PFSK-1 (cell line): Measurements from ENCODE around the gene PPM1H.

ENCODE experiments used
- FOXP2 ChIP-seq: optimal IDR thresholded peaks from 2 replicates; pipeline ENCODE3; 2011; ENCODE audit warnings: borderline replicate concordance, control low read depth, inconsistent platforms; ENCODE audit not compliant: insufficient read depth; ENCODE audit errors: extremely low read length, extremely low read depth
- POLR2AphosphoS5 ChIP-seq: IDR thresholded peaks from 2 replicates; pipeline ENCODE4 v1.6.1; 2012; ENCODE audit warnings: low read depth, mild to moderate bottlenecking, control low read depth, low read length, moderate library complexity
- SIN3A ChIP-seq: IDR thresholded peaks from 2 replicates; pipeline ENCODE4 v1.6.1; 2012; ENCODE audit warnings: mild to moderate bottlenecking, low read length, moderate library complexity, borderline replicate concordance; ENCODE audit not compliant: insufficient read depth
- TAF1 ChIP-seq: IDR thresholded peaks from 2 replicates; pipeline ENCODE4 v1.6.1; 2012; ENCODE audit warnings: low read length, control low read depth, borderline replicate concordance; ENCODE audit not compliant: insufficient read depth
- TF ChIP-seq, protein P1 (sequence below), 2 experiments: IDR thresholded peaks; 2 replicates each; pipeline versions ENCODE4 v1.6.1 to v1.8.0; 2011 to 2012; ENCODE audit warnings: low read depth in 2 of 2, low read length in 2 of 2, control low read depth in 1 of 2, inconsistent platforms in 1 of 2, mild to moderate bottlenecking in 1 of 2, moderate library complexity in 1 of 2; ENCODE audit not compliant: insufficient read depth in 1 of 2

The PPM1H gene

DNA sequence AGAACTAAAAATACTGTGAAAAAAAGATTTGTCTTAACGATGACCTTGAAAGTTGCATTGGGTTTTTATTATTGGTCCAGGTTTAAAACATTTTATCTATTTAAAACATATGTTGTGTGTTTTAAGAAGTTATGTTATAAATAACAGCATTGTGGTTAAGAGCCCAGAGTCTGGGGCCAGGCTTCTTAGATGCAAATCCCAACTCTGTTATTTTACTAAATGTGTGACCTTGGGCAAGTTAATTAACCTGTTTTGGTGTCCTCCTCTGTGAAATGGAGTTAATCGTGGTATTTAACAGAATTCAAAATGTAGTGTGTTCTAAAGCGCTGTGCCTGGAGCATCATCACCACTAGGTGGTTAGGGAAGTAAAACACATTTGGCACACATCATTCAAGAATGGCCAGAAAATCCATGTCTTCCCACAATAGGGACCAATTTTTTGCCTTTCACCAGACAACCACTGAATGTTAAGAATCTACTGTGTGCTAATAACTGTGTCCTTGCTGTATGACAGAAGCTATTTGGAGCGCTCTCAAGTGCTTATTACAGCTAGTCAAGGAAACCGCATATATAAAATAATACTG is 335.0 kb downstream of the PPM1H start:
- TF ChIP-seq FOXP2 (no peak), POLR2AphosphoS5 (no peak)

DNA sequence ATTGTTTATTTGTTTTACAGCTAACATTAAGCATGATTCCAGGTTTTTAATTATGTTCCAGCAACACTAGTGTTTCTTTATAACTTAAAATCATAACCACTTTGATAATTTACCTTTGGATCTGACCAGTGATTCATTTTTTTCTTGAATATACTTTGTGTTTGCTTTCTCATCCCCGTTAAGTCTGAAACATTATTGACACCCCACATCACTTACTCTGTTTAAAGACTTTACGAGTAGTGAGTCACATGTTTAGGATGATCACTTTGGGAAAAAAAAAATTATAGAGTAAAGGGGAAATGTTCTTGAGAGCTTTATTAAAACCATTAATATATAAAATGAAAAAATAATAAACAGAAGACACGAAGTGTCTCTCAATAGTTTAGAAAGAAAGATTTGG is 336.1 kb downstream of the PPM1H start:
- TF ChIP-seq POLR2AphosphoS5, result no peak
- TF ChIP-seq, protein P1, sequence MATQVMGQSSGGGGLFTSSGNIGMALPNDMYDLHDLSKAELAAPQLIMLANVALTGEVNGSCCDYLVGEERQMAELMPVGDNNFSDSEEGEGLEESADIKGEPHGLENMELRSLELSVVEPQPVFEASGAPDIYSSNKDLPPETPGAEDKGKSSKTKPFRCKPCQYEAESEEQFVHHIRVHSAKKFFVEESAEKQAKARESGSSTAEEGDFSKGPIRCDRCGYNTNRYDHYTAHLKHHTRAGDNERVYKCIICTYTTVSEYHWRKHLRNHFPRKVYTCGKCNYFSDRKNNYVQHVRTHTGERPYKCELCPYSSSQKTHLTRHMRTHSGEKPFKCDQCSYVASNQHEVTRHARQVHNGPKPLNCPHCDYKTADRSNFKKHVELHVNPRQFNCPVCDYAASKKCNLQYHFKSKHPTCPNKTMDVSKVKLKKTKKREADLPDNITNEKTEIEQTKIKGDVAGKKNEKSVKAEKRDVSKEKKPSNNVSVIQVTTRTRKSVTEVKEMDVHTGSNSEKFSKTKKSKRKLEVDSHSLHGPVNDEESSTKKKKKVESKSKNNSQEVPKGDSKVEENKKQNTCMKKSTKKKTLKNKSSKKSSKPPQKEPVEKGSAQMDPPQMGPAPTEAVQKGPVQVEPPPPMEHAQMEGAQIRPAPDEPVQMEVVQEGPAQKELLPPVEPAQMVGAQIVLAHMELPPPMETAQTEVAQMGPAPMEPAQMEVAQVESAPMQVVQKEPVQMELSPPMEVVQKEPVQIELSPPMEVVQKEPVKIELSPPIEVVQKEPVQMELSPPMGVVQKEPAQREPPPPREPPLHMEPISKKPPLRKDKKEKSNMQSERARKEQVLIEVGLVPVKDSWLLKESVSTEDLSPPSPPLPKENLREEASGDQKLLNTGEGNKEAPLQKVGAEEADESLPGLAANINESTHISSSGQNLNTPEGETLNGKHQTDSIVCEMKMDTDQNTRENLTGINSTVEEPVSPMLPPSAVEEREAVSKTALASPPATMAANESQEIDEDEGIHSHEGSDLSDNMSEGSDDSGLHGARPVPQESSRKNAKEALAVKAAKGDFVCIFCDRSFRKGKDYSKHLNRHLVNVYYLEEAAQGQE (IDR thresholded peaks at IDR 0.05; ENCODE audit: insufficient read depth in 1 of 2, low read depth in 2 of 2, low read length in 2 of 2), result no peak
- no peak for TF ChIP-seq SIN3A
- TF ChIP-seq TAF1, result no peak
- no peak for TF ChIP-seq FOXP2

DNA sequence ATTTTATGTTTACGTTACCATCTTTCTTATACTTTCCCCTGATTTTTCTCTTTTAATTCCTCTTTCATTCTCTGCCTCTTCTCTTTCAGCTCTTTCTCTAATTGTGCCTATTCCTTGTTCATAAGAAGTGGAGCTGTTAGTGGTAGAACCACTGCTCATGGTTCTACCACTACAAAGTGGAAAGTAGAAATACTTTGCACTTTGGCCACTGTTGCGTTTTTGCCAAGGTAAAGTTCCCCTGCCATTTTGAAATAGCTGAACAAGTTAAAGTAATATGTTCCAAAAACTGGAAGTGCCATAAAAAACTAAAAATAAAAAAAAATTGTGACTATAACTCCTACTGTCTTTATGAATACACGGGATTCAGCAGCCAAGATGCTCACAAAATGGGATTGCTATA is 337.7 kb downstream of the PPM1H start:
- no peak for TF ChIP-seq FOXP2
- no peak for TF ChIP-seq TAF1
- TF ChIP-seq, protein P1 (IDR thresholded peaks at IDR 0.05; ENCODE audit: insufficient read depth in 1 of 2, low read depth in 2 of 2, low read length in 2 of 2), result no peak
- no peak for TF ChIP-seq SIN3A
- TF ChIP-seq POLR2AphosphoS5, result no peak
